Activated T-cell treated with anti-CD3 and anti-CD28 coated beads, Interleukin-2, amount 50 U/mL, for 24 hours (primary cell): ENCODE data around the gene ADARB2.

Source experiments
- DNase-seq: peaks from one replicate; pipeline ENCODE4 v3.0.0-alpha.2; 2020
- H3K27ac Mint-ChIP-seq: 2 replicates; pipeline ENCODE4 v1.8.0; 2020; ENCODE audit warnings: mild to moderate bottlenecking, mixed read lengths
- H3K27me3 Mint-ChIP-seq: 2 replicates; pipeline ENCODE4 v1.8.0; 2020; ENCODE audit warnings: mixed read lengths
- H3K36me3 Mint-ChIP-seq: 2 replicates; pipeline ENCODE4 v1.8.0; 2020; ENCODE audit warnings: low read depth, mixed read lengths
- H3K4me1 Mint-ChIP-seq: 2 replicates; pipeline ENCODE4 v1.8.0; 2020; ENCODE audit warnings: low read depth, mixed read lengths
- H3K4me3 Mint-ChIP-seq: 2 replicates; pipeline ENCODE4 v1.8.0; 2020; ENCODE audit warnings: mild to moderate bottlenecking, moderate library complexity, mixed read lengths
- H3K9me3 Mint-ChIP-seq: 2 replicates; pipeline ENCODE4 v1.8.0; 2020; ENCODE audit warnings: mixed read lengths

The ADARB2 gene

DNA sequence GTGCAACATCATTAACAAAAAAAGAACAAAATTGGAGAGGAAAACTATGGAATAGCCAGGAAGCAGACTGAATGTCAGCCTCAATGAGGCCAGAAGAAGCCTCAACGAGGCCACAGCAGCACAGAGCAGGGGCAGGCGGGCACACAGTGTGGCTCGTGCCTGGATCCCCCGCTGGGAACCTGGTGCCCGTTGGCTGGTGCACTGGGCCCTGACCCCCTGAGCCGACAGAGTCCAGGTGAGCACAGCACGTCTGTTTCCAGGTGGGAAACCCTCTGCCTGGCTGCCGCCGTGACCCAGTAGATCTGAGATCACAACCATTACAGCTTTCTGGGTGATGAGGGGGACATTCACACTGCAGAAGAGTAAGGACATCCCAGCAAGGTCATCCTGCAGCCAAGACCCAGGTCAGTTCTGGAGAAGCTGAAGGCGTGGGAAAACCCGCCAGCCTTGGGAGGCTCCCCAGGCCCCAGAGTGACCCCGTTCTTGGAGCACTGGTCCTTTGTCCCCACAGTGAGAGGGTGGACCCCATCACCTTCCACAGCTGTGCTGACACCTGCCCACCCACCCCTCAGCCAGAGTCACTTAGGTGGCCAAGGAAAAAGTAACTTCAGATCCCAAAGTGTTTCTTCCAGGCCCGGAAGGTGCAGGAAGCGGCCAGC is 222.1 kb downstream of the ADARB2 start:
- Mint-ChIP-seq H3K27me3 (peaks cover 11% of the 10 kb centered on the region), H3K9me3 (no peaks in the 10 kb centered on the region), H3K4me3 (no peak overlapping the region), H3K36me3 (no peaks in the 10 kb centered on the region), H3K27ac (no peak overlapping the region), H3K4me1 (no peaks in the 10 kb centered on the region)
- no peak for DNase-seq

DNA sequence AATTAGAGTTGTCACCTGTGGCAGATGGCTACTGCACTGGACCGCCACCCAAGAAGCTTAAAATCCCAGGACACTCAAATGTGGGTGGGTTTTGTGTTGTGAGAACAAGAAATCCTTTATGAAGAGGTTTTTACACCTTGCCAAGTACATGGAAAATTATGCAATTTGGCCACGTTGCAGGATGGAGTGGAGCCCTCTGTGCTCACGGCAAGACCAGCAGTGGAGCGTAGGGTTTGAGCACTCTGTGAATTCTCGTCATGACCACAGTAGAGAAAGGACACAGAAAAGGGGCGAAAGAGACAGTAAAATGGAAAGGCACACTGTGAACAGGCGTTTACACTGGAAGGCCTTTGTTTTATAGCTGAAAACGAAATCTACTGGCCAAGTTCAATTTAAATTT is 222.6 kb downstream of the ADARB2 start:
- DNase-seq: no peak
- Mint-ChIP-seq H3K4me1 (no peaks in the 10 kb centered on the region), H3K36me3 (no peaks in the 10 kb centered on the region), H3K27me3 (peaks cover 11% of the 10 kb centered on the region), H3K4me3 (no peak overlapping the region), H3K9me3 (no peaks in the 10 kb centered on the region), H3K27ac (no peak overlapping the region)

DNA sequence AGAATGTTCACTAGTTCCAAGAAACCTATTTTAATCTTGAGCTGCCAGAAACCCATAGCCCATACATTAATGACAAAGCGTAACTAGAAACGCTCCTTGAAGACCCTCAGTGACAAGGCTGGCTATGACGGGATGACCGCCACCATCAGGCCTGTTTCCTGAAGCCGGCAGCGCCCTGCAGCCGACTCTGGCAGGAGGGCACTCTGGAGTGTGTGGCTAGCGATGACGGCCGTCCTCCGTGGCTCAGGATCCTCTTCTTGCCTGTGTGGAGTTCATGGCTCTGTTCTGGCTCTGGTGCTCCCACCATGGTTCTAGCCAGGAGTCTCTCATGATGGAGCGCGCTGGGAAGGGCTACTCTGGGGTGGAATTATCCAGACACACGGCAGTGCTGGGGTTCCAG is 224.1 kb downstream of the ADARB2 start:
- Mint-ChIP-seq H3K4me1 (no peaks in the 10 kb centered on the region), H3K4me3 (no peak overlapping the region), H3K27me3 (peaks cover 11% of the 10 kb centered on the region), H3K9me3 (no peaks in the 10 kb centered on the region), H3K27ac (no peak overlapping the region), H3K36me3 (no peaks in the 10 kb centered on the region)
- DNase-seq: no peak

DNA sequence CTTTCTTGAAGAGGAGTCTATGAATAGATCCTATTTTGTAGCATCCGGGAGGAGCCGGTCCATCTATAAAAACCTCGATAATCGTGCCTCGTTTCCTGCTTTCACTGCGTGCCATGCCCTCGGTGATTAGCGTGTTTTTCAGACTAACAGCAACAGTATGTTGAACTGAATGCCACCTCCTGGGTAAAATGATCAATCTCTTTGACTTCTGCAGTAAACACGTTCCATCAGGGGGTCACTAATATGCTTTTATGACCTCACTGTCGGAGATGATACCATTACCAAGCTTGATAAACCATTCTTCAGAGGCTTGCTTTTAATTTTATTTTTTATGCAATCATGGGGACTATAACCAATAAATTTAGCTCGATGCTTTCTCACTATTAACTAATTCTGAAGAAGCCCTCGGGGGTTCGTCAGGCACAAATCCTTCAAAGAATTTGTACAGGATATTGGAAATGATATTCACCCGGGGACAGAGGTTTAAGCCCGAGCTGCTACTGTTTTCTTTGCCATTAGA is 228.3 kb downstream of the ADARB2 start:
- Mint-ChIP-seq H3K27ac (no peak overlapping the region), H3K4me3 (no peak overlapping the region)

DNA sequence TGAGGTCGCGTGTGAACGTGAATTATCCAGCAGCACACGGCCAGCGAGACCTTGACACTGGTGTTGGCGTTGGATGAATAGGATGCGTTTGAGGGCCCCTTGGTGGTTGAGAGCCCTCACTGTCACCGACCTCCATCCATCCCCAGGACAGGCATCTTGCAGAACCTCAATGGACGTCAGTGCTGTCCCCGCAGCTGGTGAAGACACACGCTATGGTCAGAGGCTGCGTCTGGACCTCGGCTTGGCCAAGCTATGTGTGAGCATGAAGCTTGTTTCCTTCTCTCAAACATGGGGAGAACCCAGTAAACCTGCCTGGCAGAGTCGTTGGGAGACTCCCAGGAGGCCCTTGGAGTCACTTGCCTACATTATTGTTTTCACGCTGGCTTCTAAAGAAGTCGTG is 229.2 kb downstream of the ADARB2 start:
- H3K36me3 Mint-ChIP-seq: no peaks in the 10 kb centered on the region
- no peak overlapping the region for H3K27ac Mint-ChIP-seq
- DNase-seq: no peak
- H3K9me3 Mint-ChIP-seq: no peaks in the 10 kb centered on the region
- H3K27me3 Mint-ChIP-seq: peaks cover 12% of the 10 kb centered on the region
- no peak overlapping the region for H3K4me3 Mint-ChIP-seq
- H3K4me1 Mint-ChIP-seq: no peaks in the 10 kb centered on the region

More for the DNA sequence above, 228.3 kb downstream of the ADARB2 start:
- Mint-ChIP-seq H3K36me3 (no peaks in the 10 kb centered on the region), H3K4me1 (no peaks in the 10 kb centered on the region), H3K27me3 (peaks cover 10% of the 10 kb centered on the region), H3K9me3 (no peaks in the 10 kb centered on the region)
- DNase-seq: no peak

DNA sequence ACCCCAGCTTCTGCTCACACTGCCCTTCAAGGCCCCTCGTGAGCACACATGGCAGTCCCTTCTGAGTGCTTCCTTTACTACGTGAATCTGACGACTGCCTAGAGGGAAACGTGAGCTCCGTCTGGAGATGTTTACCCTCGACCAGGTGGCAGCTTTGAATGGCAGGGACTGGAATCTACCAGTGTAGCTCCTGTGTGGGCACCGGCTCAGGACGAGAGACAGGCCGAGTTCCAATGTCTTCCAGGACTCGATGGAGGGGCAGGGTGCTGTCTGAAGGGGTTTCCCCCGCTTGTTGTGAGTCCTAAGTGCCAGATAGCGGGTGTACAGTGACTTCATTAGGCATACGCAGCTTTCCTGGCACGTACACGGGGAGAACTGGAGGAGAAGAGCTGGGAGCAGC is 229.9 kb downstream of the ADARB2 start:
- no peak for DNase-seq
- Mint-ChIP-seq H3K36me3 (no peaks in the 10 kb centered on the region), H3K9me3 (no peaks in the 10 kb centered on the region), H3K4me1 (no peaks in the 10 kb centered on the region), H3K27ac (no peak overlapping the region), H3K4me3 (no peak overlapping the region), H3K27me3 (peaks cover 12% of the 10 kb centered on the region)

DNA sequence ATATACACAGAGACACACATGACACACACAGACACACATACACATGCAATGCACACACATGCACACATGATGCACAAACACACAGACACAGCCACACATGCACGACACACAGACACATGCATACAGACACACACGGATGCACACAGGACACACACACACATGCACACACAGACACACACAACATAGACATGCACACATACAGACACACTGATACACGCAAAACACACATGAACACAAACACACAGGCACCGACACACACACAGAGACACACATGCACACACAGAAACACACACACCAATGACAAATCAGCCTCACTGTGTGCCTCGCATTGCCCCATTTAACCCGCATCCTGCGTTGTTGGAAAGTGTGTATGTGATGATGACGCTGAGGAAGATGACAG is 232.4 kb downstream of the ADARB2 start:
- no peaks in the 10 kb centered on the region for H3K9me3 Mint-ChIP-seq
- DNase-seq: no peak
- peaks cover 9% of the 10 kb centered on the region for H3K27me3 Mint-ChIP-seq
- H3K4me1 Mint-ChIP-seq: no peaks in the 10 kb centered on the region
- no peak overlapping the region for H3K4me3 Mint-ChIP-seq
- no peak overlapping the region for H3K27ac Mint-ChIP-seq
- no peaks in the 10 kb centered on the region for H3K36me3 Mint-ChIP-seq

DNA sequence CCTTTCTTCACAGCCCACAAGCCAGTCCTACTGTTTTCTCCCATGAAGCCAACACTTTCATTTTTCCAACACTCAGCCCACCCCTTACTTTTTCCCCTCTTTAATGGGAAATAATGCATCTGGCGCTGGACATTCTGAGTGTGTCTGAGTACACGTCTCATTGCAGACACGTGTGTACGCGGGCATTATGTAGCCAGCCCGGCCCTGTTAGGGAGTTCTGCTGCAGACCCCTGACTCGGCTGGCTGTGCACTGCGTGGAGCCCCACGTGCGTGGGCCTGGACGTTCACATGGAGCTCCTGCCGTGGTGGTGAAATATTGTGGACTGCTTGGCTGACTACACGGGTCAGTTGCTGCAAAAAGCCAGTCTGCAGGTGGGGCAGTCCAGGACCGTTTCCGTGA is 233.0 kb downstream of the ADARB2 start:
- Mint-ChIP-seq H3K27ac (no peak overlapping the region), H3K4me1 (no peaks in the 10 kb centered on the region), H3K27me3 (peaks cover 9% of the 10 kb centered on the region), H3K4me3 (no peak overlapping the region), H3K9me3 (no peaks in the 10 kb centered on the region), H3K36me3 (no peaks in the 10 kb centered on the region)
- no peak for DNase-seq

DNA sequence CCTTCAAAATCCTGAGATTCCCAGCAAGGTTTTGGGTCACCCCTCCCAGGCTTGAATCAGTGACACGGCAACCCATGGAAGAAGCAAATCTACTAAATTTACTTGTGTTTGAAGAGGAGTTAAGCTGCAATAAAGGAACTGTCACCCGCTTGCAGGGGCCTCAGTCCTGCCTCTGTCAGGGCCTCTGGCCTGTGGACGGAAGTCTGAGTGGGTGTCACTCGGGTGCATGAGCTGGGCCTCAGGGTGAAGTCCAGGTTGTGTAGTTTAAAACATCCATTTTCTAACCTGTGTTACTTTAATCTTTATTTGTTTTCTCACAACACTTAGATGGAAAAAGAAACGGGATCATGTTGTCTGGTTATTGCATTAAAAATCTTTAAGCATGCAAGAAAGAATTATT is 234.9 kb downstream of the ADARB2 start:
- H3K4me1 Mint-ChIP-seq: no peaks in the 10 kb centered on the region
- H3K4me3 Mint-ChIP-seq: no peak overlapping the region
- no peak overlapping the region for H3K27ac Mint-ChIP-seq
- no peak for DNase-seq
- H3K9me3 Mint-ChIP-seq: no peaks in the 10 kb centered on the region
- H3K27me3 Mint-ChIP-seq: peaks cover 9% of the 10 kb centered on the region
- no peaks in the 10 kb centered on the region for H3K36me3 Mint-ChIP-seq

DNA sequence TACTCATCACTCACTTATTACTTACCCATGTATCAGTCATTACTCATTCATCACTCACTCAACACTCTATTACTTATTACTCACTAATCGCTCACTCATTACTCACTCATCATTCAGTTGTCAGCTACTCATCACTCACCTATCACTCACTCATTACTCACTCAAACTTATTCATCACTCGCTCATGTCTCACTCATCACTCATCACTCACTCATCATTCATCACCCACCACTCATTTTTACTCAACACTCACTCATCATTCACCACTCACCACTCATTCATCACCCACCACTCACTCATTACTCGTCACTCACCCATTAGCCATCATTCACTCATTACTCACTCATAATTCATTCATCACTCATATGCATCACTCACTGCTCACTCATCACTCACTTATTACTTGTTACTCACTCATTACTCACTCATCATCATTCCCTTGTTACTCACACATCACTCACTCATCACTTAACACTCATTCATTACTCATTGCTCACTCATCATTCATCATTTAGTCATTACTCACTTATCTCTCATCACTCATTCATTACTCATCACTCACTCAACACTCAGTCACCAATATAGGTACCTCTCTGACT is 237.9 kb downstream of the ADARB2 start:
- Mint-ChIP-seq H3K4me1 (no peaks in the 10 kb centered on the region), H3K9me3 (no peaks in the 10 kb centered on the region)
- DNase-seq: no peak

DNA sequence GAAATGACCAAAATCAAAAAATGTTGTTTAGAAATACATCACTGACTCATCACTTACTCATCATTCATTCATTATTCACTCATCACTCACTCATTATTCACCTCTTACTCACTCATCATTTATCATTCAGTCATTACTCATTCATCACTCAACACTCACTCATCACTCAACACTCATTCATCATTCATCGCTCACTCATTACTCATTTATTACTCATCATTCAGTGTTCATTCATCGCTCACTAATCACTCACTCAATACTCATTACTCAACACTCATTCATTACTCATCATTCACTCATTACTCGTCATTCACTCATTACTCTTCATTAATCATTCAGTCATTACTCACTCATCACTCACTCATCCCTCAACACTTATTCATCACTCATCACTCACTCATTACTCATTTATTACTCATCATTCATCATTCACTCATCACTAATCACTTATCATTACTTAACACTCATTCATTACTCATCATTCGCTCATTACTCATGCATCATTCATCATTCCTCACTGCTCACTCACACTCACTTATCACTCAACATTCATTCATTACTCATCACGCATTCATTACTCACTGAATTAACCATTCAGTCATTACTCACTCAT is 238.5 kb downstream of the ADARB2 start:
- Mint-ChIP-seq H3K27me3 (no peaks in the 10 kb centered on the region), H3K4me1 (no peaks in the 10 kb centered on the region), H3K4me3 (no peak overlapping the region), H3K27ac (no peak overlapping the region), H3K36me3 (no peaks in the 10 kb centered on the region), H3K9me3 (no peaks in the 10 kb centered on the region)
- DNase-seq: no peak

More for the DNA sequence above, 237.9 kb downstream of the ADARB2 start:
- Mint-ChIP-seq H3K27ac (no peak overlapping the region), H3K36me3 (no peaks in the 10 kb centered on the region), H3K4me3 (no peak overlapping the region), H3K27me3 (peaks cover 4% of the 10 kb centered on the region)

DNA sequence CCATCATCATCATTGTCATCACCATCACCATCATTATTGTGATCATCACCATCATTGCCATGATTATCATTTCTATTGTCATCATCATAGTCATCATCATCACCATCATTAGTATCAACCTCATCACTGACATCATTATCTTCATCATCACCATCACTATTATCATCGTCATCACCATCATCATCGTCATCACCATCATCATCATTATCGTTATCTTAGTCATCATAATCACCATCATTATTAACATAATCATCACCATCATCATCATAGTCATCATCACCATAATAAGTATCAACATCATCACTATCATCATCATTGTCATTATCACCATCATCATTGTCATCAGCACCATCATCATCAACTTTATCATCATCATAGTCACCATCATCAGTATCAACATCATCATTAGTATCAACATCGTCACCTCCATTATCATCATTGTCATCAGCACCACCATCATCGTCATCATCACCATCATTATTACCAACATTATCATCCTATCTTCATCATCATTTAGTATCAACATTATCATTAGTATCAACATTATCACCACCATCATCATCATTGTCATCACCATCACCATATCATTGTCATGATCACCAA is 241.3 kb downstream of the ADARB2 start:
- Mint-ChIP-seq H3K36me3 (no peaks in the 10 kb centered on the region), H3K27ac (no peak overlapping the region), H3K9me3 (no peaks in the 10 kb centered on the region), H3K4me1 (no peaks in the 10 kb centered on the region), H3K27me3 (peaks cover 8% of the 10 kb centered on the region), H3K4me3 (no peak overlapping the region)
- DNase-seq: no peak

DNA sequence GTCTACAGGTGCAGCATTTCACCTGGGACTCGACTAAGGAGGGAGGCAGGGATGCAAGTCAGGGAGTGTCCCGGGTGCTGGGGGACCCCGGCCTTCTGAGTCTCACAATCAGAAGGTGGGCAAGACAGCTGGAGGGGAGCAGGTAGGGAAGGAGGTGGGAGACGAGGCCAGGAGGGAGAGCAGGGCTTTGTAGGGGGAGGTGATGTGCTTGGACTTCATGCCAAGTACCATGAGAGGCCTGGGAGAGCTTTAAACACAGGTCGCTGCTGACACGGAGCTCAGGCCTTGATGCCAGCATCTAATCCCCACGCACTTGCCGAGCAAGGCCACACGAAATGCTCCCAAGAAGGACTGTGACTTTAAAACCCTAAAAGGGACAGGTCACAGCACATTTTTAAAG is 244.7 kb downstream of the ADARB2 start:
- Mint-ChIP-seq H3K36me3 (no peaks in the 10 kb centered on the region), H3K27ac (no peak overlapping the region), H3K4me1 (no peaks in the 10 kb centered on the region), H3K9me3 (no peaks in the 10 kb centered on the region), H3K4me3 (no peak overlapping the region), H3K27me3 (peaks cover 8% of the 10 kb centered on the region)
- DNase-seq: no peak

DNA sequence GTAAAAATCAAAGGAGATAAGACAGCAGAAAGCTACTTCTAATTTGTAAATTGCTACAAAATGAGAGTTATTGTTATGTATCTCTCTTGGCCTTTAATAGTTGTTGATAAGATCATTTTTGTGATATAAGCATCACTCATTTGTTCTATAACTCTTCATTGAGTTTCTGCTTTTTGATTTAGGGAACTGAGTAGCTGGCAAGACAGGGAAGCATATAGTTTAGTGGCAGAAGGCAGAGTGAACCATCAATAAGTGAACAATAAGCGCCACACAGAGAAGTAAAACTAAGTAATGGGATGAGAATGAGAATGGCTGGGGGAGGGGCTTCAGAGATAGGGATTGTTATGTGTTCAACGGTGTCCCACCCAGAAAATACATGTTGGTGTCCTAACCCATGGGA is 245.4 kb downstream of the ADARB2 start:
- no peak overlapping the region for H3K27ac Mint-ChIP-seq
- H3K4me1 Mint-ChIP-seq: no peaks in the 10 kb centered on the region
- H3K27me3 Mint-ChIP-seq: peaks cover 8% of the 10 kb centered on the region
- H3K4me3 Mint-ChIP-seq: no peak overlapping the region
- DNase-seq: no peak
- H3K36me3 Mint-ChIP-seq: no peaks in the 10 kb centered on the region
- no peaks in the 10 kb centered on the region for H3K9me3 Mint-ChIP-seq

DNA sequence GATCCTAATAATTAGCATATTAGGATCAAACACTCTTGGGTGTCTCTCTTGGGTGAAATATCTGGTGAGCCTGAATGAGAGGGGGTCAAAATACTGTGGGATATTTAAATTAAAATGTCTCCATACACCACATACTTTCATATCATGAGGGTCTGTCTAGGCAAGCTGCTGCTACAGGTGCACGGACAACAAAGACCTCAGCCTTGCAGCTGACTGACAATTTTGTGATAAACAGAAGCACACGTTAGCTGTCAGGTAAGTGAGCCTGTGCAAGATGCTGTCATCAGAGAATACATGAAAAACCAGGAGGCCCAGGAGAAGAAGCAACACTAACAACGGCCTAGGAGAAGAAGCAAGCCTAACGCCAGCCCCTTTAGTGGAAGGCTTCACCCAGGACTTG is 247.5 kb downstream of the ADARB2 start:
- no peak overlapping the region for H3K27ac Mint-ChIP-seq

More for the DNA sequence above, 247.5 kb downstream of the ADARB2 start:
- no peak overlapping the region for H3K4me3 Mint-ChIP-seq
- H3K27me3 Mint-ChIP-seq: peaks cover 8% of the 10 kb centered on the region
- no peaks in the 10 kb centered on the region for H3K4me1 Mint-ChIP-seq
- DNase-seq: no peak
- H3K36me3 Mint-ChIP-seq: no peaks in the 10 kb centered on the region
- no peaks in the 10 kb centered on the region for H3K9me3 Mint-ChIP-seq
